ENCODE results near the gene ZNF385B.

The ZNF385B gene

DNA sequence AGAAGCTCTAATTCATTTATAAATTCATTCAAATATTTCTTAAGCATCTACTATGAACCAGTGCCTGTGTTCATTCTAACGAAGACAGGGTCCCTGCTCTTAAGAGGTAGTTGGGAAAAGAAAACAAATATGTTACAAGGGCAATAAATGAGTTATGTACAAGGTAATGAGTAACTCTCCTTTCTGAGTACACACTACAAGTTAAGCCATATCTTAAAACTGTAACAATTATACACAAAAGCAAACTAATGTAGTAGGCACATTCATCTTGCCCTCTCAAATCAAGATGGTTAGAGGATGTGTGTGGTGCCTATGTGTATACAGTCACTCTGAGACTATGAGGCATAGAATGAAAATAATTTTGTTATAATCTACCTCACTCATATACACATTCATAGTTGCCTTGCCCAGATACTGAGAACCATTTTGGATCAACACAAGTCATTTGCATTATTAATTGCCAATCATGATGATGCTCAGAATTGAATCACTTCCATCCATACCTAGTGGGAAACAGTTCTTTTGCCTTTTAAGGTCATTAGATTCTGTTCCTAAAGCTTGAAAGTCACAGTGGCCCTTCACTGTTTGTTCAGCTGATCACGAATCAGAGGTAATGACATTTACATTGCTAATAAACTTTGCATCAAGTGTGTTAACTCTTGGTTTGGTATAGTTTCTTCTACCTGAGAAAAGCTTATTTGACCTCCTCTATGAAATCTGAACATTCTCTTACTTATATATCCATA is 283.1 kb downstream of the ZNF385B start:
- no peak for DNase-seq

DNA sequence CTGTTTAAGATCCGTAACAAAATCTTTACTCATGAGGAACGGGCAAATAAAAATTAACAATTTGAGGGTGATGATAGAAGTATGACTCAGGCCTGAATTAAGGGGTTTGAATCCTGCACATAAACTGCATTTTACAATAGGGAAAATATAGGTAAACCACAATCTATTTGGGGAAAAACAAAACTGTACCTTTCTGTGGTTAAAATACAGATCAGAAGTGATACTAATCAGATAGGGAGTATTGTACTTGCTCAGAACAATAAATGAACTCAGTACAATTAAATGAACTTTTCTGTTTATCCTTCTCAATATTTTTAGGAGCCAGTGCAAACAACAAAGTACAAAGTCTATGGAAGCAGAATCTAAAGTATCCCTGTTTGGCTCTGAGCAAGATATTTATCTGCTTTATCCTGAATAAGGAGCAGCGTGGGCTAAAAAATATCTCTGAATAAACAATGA is 287.3 kb downstream of the ZNF385B start:
- DNase-seq = no peak

DNA sequence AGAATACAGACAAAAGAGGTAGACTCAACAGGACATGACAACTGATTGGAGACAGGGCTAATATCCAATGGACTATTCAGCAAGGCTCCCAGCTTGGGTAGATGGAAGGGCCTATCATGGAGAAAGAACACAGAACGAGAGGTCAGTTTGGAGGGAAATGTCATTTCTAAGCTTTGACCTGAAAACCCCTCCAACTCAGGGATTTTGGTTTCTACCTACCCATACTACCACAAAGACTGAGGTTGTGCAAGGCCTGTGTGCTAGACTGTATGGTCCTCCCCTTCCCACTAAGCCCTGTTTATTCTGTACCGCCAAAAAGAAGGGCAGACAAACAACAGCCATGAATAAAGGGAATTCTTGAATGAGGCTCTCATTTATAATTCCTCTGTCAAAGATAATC is 288.9 kb downstream of the ZNF385B start:
- no peak for DNase-seq

DNA sequence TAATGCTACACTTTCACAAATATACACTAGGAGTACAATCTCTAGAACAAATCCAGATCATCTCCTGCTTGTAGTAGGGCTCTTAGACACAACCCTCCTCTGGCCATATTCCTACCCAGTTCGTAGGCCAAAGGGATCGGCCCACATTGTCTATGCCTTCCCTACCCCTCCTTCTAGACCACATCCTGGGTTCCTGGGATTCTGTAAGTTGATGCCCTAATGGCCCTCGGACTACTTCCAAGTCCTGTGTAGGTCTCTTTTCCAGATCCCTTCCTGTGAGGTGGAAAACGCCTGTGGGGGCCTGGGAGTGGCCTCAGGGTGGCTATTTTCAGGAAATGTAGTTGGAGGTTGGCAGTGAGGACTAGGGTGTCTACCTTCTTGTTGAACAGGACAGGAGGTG is 289.7 kb downstream of the ZNF385B start:
- DNase-seq = no peak

DNA sequence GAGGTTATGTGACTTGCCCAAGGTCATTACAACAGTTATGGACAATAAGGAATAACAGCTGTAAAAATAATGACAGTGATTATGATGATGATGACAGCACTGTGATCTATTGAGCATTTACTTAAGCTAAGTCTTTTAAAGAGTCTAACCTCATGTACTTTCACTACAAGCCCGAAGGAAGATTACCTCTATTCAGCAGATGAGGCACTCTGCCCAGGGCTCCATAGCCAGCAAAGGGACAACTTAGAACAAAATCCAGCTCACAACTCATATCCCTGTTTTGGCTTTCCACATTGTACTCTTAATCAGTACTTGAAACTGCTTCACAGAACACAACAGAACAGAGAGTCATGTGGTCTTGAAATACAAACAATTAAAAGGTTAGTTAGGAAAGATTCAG is 290.2 kb downstream of the ZNF385B start:
- DNase-seq = no peak

DNA sequence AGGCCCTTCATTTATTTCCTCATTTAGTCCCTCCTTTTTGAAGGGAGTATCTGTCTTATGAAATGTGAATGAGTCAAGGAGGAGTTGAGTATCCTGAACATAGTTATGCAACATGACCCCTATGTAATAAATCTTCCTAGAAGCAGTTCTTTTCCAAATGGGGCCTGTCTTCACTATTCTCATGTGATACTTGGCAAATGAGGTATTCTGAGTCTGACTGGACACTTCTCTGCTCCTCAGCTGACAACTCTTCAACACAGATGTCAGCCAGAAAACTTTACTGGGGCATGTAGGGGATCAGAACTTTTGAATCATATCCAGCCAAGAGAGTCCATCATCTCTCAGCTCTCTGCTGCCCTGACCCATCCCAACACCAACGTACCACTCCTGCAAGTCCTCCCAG is 291.6 kb downstream of the ZNF385B start:
- no peak for DNase-seq

DNA sequence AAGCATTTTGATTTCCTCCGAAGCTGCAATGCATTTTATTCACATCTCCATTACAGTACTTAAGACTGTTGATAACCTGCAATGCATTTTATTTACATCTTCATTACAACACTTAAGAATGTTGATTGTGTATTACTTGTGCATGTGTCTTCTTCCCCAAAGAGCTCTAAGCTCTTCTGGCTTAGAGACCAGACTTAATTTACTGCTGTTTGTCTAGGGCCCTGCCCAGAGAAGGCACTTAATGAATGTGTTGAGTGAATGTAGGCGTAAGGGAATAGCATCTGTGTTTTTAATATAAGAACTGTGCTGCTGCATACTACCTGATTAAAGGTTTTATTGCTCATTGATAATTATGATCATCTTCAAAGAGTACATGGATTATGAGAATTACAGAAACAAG is 295.6 kb downstream of the ZNF385B start:
- no peak for DNase-seq

DNA sequence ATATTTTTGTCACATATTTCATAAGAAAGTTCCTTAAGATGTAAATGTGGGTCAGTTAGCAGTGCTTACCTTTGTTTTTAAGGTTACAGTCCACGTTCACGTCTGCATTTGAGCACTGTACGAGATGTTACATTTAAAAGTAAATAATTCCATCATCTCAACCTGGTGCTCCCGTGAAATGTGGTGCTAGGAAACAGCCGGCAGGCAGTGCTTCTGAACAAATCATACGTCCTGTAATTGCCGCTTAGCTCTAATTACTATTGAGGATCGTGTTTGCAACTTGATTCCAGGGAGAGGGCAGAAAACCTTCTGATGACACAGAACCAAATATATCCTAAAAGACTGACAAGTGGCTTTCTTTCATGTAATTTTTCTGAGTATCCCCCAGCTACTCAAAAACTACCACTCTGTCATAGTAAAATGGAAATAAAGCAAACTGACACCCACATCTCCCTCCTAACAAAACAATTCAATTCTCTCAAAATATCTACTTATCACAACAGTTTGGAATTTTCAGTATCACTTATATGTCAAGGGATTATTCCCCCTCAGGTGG is 299.0 kb downstream of the ZNF385B start:
- peak; percentile 64 for DNase-seq

DNA sequence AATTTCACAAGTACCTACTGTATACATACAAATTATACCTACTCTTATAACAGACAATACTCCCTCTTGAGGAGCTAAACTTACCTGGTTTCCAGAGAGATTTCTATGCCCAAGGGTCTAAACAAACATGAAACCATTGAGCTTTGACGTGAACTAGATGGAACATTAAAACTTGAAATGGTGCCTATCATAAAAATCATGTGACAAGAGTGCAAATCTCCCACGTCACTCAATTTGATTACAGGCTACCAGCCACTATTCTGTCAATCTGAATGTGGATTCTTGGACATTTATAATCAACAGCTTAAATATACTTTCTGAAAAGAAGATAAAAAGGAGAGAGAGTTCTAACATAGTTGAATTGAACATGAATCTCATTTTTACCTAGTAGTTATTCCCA is 299.7 kb downstream of the ZNF385B start:
- no peak for DNase-seq

DNA sequence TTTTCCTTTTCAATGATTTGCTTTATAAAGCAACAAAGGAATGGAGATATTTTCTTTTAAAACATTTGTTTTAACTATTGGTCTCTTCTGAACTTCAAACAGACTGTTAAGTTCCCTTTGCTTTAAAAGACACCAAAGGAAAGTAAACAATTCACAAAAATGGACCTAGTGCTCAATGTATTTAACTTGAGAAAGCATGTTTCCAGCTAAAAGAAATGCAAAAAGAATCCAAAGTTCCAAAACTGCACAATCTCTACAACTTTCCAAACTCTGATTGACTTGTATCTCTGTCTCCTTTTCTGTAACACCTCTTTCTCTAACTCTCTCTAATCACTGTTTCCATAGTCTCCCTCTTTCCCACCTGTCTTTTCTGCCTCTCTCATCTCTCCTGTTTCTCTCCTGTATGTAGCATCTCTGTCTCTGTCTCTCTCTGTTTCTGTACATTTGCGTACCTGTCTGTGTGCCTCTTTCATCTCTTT is 301.1 kb downstream of the ZNF385B start:
- DNase-seq = no peak

DNA sequence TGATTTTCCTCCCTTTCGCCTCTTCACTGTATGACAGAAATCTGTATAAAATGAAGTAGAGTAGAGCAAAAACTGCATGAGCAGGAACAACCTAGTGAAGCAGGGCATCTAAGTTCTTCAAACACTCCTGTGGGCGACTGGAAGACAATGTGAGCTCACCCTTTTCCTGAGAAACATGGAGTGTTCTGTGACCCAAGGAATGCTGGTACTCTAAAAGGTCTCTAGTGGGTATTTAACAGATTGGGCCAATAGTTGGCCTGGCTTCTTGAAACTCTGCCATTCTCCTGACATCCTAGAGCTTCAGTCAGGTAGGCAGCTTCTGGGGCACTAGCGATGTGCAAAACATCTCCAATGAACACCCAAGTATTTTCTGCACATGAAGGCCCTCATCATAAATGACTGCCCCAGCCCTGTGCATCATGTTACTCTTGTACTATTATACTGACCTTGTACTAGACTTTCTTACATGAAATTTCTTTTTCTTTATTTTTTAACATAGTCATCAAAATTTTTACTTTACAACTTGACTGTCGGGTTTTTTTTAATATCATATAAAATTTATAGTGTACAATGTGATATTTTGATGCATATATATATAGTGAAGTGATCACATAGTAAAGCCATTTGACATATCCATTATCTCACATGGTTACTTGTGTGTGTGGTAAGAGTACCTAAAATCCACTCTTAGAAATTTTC is 302.2 kb downstream of the ZNF385B start:
- DNase-seq = no peak

DNA sequence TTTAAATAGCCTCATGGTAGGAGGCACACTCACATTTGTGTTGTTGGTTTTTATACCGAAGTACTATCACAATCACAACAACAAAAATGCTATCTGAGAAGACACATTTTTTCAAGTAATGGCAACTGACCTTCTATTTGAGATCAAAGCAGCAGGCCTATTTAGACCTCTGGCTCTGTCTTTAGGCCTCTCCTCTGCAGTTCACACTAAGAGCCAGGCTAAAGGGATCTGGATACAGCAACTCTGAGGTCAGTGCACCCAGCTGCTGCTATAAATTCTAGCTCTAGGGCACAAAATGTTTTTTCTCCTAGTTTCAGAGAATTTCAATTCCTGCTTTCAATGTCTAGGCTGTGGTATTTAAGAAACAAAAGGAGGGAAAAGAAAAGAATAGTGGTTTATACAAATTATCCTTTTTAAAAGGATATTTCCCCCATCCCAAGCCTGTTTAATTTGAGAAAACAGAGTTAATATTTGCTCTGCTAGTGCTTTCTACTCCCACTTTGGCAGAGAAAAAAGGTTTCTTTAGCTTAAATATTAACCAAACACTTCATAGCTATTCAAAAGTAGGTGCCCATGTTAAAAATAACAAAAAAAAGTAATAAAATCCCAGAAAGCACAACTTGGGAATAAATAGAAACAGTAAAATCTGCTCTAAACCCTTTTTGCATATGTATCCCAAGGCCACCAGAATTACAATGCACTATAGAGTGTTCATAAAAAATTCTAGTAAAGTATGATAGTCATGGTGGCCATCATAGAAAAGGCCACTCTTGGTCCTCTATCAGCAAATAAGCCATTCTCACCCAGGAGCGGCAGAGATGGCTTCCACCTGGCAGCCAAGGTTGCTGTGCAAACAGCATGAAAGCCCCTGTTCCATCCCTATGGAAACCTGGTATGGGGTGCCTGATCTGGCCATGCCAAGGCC is 303.1 kb downstream of the ZNF385B start:
- no peak for DNase-seq

DNA sequence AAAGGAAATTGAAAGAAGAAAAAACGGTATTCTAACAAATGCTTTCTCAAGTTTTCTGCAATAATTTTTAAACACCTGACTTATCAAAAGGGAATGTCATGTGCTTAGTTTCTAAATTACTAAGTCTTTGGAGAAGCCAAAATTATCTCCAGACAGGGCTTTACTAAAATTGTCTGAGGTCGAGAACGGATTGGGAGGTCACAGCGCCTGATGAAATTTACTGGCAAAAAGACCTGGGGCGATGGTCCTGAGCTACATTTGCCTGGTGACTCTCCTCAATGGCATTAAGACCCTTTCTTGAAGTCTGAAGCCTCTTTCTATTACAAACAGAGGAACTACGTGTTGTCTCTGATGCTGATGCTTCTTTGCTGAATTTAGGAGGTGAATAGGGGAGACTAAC is 305.0 kb downstream of the ZNF385B start:
- DNase-seq = no peak

DNA sequence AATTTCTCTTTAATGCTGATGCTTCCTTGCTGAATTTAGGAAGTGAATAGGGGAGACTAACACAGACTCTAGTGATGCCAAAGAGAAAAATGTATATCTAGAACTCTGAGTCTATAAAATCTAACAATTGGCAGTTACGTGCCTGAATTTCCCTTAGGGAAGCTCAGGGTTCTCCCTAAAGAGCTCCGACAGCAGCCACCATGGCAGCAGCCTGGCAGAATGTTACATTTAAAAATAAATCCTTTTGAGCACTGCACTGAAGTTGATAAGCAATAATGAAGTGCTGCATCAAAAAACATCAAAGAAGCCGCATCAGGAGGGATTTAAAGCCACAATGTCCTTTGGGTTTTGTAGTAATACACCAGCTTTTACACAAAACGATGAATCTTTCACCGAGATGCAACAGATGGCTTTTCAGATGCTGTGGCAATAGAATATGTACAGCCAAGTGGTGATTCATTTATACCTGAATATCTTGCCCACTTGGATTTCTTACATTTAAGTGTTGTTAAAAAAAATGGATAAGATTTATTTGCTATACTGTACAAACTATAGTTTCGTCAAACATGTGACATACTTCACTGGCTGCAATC is 305.6 kb downstream of the ZNF385B start:
- DNase-seq = no peak

DNA sequence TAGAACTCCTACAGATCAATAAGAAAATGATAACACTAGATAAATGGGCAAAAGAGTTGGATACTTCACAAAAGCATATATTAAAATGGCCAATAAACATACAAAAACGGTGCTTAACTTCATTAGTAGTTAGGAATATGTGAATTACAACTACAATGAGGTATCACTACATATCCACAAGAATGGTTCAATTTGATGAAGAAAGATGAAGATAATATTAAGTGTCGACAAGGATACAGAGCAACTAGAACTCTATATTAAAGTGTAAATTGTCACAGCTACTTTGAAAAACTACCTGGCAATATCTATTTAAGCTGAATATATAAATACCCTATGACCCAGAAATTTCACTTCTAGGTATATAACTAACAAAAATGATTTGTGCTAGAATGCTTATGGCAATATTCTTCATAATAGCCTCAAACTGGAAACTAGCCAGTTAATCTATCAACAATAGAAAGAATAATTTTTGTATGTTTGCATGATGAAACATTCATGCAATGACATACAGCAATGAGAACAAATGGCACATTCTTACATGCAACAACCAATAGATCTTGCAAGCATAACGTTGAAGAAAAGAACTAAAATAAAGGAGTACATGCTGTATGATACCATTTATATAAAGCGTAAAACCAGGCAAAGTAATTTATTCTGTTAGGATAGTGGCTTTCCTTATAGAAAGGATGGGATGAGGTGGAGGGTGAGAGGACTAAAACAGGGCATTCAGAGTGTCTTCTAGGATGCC is 306.6 kb downstream of the ZNF385B start:
- DNase-seq = no peak

DNA sequence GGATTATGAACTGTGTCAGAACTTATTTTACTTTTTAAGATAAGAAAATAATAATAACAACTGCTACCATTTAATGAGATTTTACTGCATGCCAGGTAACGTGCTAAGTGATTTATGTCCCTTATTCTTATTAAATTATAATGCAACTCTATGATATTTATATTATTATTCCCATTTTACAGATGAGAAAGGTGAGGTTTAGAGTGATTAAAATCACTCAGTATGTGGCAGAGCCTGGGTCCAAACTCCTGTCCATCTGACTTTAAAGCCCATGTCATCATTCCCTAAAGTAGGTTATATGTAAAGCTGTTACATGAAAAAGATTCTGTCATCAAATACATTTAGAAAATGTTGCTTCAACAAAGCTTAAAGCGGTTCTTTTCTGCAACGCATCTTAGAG is 308.0 kb downstream of the ZNF385B start:
- no peak for DNase-seq

DNA sequence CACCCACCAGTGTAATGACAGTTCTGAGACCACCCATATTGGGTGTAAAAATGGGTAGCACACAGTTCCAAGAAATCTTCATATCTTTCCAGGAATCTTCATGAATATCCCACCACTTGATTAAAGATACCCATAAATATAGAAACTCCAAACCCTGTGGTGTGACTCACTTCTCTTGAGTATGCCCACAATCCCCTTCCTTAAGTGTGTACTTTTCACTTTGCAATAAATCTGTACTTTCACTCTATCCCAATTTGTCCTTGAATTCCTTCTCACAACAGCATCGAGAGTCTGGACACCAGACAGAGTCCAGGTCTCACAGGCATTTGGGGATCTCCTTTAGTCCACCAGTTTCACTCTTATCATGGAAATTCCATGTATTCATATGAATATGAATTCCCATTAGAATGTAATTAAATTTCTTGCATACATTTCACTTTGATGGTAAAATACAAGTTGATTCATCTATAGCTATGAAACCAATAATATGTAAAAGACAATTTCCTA is 309.8 kb downstream of the ZNF385B start:
- DNase-seq = no peak

DNA sequence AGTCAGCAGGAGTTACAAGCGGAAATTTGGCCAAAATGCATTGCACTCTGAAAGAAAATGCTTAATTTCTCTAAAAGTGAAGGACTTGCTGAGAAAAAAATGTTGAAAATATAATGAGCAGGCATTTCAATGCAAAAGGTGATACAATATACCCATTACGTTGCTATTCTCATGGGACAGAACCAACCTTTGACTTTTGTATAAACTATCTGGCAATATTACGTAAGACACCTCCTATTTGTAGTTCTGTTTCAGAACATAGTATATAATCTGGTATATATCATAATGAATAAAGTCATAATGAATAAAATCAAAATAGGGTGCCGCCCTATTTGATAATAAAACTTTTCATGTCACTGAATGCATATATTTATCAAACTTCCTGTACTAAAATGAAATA is 310.6 kb downstream of the ZNF385B start:
- DNase-seq = no peak

DNA sequence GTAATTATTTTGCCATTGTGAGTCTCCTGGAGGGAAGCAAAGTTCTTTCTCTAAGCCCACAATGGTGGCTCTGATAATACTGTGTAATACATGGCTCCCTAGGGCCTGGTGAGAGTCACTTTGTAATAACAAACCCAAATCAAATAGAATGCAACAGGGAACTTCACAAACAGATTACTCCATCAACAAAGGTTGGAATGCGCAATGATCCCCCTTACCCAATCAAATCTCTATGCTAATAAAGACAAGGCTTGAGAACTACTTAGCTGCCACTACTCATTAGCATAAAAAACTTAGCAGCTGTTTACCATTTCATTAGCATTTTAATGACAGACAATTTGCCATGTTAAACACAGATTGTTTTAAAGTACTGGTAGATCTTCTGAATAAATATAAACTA is 311.2 kb downstream of the ZNF385B start:
- no peak for DNase-seq

DNA sequence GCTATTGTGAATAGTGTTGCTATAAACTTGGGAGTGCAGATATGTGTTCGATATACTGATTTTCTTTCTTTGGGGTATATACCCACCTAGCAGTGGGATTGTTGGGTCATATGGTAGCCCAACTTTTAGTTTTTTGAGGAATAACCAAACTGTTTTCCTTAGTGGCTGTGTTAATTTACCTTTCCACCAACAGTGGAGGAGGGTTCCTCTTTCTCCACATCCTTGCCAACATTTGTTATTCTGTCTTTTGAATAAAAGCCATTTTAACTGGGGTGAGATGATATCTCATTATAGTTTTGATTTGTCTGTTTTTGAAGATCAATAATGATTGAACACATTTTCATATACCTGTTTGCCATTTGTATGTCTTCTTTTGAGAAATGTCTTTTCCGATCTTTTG is 314.8 kb downstream of the ZNF385B start:
- no peak for DNase-seq

DNA sequence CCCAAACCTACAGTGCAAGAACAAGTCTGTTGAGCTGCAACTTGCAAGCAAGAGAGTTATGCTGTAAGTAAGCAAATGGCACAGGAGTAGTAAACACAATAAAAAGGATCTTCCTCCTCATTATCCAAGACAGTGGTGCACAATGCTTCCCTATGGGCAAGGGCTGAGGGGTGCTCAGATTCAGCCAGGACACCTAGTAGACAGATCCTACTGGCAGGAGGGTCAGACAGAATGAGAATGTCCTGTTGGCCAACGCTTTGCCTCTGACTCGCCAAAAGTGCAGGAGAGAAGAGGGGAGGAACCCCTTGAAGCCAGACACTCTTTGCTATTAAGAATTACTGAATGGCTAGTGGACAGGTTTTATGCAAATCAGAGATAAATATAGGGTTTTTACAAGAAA is 316.4 kb downstream of the ZNF385B start:
- no peak for DNase-seq
